ENCODE data around the gene PPAT. TPM values are rescaled to one million over a fixed set of nuclear protein-coding genes. Genes with fewer than 3 reads are reported as not detected.
"Not testable (repeated sequence)": the region's sequence is repeated elsewhere in the genome, so short reads cannot be mapped to it uniquely, and the experiment has no call there.

Gene PPAT
- 17.1 TPM for total RNA-seq (ENCODE audit: insufficient read depth, low replicate concordance)

DNA sequence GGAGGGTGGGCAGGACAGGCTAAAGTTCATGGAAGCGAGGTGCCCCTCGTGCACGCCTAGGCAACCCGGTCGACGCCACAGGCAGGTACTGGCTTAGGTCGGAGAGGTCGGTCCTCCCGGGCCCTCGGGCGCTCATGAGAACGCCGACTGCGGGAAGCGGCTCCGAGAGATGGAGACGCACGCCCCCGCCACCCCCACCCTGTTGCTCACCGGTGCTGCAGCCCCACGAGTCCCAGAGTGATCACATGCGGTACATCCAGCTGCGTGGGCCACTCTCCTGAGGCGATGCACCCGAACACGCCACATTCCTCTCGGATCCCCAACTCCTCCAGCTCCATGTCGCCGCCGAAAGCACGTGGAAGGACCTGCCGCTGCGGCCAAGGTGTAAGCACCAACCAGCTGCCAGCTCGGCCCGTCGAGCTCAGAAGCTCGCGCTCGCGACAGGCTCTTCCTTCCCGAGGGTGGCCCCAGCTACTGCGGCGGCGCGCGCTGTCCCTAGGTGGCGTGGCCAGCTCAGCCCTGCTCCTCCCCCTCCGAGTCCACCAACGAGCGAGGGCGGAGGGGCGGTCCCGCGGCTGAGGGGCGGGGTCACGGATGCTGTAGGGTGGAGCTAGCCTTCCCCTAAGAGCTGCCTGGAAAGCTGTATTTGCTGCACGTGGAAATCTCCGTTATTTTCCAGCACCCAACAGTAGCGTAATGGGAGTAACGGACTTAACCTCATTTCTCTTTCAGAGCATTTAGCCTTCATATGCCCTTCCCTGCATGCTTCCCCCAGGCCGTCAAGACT is at the start of gene PPAT:
PPAT (minus strand) TSS at position 476 of the 787 bp plus-strand sequence; CDS start at position 338, 138 bp downstream.
- peak; percentile 99 for DNase-seq (ENCODE audit: low spot score)

DNA sequence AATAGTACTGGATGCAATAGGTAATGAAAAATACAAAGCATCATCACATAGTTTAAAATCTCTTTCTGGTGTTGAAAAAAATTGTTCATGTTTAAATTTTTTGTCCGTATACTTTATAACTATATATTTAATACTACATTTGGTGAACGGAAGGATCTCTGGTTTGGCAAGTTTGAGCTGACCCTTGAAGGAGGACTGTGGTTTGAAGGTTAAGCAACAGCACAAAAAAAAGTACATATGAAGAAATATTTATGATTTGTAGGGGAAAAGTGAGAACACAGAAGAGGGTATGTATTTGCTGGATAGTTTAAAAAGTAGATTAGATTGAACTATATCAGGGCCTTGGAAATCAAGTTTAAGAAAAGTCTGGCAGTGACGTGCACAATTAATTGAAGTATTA is 45.3 kb upstream of the PPAT start:
- DNase-seq (ENCODE audit: low spot score): no peak

DNA sequence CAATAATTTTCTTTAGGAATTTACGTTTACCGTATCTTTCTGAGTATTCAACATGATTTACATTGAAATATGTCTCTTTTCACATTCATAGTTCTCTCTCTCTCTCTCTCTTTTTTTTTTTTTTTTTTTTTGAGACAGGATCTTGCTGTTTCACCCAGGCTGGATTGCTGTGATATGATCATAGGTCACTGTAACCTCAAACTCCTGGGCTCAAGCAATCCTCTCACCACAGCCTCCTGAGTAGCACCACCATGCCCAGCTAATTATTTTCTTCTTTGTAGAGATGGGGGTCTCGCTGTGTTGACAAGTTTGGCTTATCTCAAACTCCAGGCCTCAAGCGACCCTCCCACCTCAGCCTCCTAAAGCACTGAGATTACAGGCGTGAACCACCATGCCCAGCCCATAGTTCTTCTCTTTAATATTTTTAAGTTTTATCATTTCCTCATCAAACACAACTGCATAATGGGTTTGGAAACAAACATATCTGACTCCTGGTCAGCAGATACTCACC is 41.8 kb upstream of the PPAT start:
- no peak for DNase-seq (ENCODE audit: low spot score)

DNA sequence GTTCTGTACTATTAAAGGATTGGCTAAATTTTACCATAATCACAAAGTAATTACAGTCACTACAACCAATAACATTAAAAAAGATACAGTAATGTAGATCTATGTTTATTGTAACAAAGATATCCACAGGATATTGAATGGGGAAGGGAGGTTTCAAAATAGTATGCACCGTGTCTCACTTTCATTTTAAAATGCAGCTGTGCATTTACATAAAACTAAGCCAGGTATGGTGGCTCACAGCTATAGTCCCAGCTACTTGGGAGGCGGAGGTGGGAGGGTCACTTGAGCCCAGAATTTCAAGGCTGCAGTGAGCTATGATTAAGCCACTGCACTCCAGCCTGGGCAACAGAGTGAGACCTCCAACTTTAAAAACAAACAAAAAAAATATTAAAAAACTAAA is 40.5 kb upstream of the PPAT start:
- no peak for DNase-seq (ENCODE audit: low spot score)

DNA sequence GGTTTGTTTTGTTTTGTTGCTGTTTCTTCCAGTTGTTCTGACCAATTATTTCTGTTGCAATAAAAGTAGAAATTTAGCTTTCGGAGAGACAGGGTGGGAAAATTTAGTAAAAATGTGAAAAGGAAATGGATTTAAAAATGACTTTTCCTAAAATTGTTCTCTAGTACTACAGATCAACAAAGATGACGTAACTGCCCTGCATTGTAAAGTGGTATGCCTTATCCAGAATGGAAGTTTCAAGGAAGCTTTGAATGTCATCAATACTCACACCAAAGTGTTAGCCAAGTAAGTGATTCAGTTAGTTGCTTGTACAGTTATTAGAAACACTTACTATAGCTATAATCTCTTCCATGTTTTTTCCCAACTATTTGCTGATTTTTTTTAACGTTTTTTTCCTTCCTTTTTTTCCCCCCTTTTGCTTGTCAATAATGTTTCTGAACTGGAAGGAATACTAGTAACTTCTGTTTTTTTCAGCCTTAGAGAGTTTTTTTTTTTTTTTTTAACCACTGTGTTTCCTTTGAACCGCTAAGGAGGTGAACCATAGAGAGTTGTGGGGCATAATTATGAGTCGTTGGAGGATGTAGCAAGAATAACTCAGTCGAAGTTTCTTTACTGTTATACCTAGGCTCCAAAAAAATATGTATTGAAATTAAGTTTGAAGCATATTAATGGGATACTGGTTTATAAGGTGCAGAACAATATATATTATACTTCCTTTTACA is 34.2 kb upstream of the PPAT start:
- DNase-seq (ENCODE audit: low spot score): no peak

DNA sequence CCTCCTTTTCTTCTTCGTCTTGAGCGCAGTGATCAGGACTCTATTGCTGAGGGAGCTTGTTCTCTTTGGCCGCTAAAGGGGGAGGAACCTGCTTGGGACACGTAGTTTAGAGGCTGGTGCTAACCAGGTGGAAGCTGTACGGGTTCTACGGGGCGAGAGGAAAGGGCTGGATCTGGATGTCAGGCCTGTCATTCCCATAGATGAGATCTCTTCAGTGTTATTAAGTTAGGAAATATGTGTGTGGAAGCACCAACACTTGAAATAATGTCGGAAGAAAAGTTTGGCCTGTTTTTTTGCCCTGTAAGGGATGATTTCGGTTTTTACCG is 32.6 kb upstream of the PPAT start:
- no peak for DNase-seq (ENCODE audit: low spot score)

DNA sequence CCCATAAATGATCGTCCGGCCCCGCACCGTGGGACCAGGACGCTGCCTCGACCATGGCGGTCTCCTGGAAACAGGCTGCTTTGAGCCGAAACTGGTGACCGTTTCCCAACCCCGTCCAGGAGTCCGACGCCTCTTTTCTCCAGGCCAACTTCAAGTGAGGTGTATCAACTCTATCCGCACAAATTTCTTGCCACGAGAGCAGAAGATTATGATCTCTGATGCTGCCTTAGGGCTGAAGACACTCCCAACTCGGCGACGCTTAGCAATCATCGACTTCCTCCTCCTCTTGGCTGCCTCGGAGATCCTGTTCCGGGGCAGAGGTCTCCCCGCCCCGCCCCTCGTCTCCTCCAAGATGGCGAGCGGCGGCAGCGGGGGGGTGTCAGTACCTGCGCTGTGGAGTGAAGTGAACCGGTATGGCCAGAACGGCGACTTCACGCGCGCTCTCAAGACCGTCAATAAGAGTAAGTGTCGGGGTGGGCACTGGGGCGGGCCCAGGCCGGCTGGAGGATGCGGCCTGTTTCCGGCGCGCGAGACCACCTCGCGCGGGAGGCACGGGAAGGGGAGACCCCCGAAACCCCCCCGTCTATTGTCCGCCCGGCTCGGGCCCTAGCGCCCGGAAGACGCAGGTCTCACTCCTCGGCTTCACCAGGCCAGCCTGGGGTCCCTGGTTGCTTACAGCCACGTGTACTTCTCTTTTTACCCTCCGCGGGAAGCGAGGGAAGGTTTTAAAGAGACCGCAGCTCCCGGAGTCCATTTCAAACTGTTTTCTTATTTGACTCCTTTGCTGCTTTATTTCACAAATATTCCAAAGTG is 32.1 kb upstream of the PPAT start, which contains the start of gene SRP72:
SRP72 (plus strand) TSS at position 334 of the 813 bp plus-strand sequence; CDS start at position 353, 19 bp downstream.
- DNase-seq (ENCODE audit: low spot score): peak; percentile 96

DNA sequence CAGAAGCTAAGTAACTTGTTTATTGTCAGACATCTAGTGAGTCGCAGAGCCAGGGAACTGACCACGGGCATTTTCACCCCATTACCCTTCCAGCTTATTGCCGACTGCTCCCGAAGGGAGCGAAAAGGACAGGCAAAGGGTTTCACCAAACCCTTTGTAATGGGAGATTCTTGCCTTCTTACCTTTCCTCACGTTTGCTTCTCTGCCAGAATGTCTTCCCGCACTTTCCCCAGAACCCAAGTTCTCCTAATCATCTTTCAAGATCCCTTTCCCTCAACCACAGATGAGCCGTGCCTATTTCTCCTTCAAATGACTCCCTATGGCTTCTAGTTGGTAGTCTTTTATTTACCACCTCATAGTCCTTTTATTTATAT is 31.5 kb upstream of the PPAT start:
- DNase-seq (ENCODE audit: low spot score): no peak

DNA sequence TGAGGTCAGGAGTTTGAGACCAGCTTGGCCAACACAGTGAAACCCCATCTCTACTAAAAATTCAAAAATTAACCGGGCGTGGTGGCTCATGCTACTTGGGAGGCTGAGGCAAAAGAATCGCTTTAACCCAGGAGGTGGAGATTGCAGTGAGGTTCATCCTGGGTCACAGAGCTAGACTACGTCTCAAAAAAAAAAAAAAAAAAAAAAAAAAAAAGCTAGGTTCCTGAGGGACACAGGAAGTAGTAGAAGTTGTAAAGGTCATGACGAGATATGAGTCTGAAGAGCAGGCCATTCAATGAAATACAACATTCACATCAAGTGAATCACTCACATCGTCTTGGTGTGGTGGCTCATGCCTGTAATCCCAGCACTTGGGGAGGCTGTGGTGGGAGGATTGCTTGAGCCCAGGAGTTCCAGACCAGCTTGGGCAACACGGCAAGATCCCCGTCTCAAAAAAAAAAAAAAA is 30.9 kb upstream of the PPAT start:
- peak; percentile 55 for DNase-seq (ENCODE audit: low spot score)

DNA sequence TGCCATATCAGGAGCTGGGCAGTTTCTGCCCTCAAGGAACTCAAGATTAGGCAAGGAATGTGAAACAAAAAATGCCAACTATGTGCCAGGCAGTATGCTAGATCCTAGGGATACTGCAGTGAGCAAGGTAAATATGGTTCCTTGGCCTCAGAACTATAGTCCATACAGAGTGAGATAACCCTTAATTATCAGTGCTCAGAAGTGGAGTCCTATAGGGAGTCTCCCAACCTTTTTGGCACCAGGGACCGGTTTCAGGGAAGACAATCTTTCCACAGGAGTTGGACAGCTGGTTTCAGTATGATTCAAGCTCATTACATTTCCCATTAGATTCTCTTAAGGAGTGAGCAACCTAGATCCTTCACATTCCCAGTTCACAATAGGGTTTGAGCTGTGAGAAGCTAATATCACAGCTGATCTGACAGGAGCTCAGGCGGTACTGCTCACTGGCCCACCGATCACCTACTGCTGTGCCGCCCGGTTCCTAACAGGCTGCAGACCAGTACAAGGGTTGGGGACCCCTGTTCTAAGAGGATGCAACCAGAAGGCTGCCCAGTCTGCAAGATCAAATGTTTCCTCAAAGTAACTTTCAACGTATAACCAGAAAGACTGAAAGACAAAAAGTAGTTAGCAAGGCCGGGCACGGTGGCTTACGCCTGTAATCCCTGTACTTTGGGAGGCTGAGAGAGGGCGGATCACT is 30.3 kb upstream of the PPAT start:
- DNase-seq (ENCODE audit: low spot score): peak; percentile 7

DNA sequence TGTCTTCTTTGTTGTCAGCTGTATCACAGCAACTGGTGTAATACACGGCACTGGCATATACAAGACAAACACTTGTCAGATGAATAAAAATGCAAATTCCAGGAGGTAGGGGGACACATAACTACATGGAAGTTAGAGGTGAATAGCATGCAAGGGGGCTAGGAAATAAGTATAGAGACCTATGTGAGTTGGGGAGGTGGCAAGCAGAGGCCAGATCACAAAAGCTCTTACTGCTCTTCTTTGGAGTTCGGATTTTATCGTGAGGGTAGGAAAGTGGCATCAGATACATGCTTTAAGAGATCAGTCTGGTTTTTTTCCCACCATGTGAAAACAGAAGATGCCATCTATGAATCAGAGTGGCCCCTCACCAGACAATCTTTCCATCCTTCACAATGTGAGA is 29.2 kb upstream of the PPAT start:
- no peak for DNase-seq (ENCODE audit: low spot score)

DNA sequence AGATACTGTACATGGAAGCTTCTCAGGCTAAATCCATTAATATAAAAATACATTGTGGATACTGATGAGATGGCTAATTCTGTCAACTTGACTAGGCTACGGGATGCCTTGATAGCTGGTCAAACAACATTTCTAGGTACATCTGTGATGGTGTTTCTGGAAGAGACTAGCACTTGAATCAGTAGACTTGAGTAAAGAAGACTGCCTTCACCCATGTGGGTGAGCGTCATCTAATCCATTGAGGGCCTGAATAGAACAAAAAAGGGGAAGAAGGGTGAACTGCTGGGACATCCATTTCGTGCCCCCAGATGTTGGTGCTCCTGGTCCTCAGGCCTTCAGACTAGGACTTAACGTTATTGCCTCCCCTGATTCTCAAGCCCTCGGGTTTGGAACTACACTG is 28.3 kb upstream of the PPAT start:
- no peak for DNase-seq (ENCODE audit: low spot score)

DNA sequence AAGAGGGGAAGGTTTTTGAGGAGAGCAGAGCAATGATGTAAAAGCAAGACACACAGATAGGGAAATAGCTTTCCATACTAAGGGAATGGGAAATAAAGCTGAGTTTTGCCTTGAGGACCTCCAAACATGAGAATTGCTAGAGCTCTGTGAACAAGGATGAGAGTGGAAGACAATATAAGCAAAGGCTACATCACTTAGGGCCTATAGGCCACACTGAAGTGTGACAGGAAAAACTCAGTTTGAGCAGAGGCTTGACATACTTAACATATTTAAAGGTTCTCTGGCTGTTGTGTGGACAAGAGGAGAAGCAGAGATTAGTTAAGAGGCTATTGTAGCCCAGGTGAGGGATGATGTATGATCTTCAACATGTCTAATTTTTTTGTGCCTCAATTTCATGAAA is 26.7 kb upstream of the PPAT start:
- no peak for DNase-seq (ENCODE audit: low spot score)

DNA sequence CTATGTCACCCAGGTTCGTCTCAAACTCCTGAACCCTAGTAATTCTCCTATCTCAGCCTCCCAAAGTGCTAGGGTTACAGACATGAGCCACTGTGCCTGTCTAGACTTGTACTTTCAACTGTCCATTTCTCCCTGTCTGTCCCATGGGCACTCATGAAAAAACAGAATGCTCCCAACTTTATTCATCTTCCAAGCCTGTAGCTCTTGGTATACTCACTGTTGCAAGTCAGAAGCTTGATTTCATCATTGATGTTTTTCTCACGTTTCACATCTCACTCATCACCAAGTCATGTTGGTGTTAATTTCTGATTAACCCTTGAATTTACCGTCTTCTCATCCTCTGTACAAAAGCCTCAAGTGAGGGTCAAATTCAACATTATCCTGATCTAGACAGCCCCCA is 24.7 kb upstream of the PPAT start:
- no peak for DNase-seq (ENCODE audit: low spot score)

DNA sequence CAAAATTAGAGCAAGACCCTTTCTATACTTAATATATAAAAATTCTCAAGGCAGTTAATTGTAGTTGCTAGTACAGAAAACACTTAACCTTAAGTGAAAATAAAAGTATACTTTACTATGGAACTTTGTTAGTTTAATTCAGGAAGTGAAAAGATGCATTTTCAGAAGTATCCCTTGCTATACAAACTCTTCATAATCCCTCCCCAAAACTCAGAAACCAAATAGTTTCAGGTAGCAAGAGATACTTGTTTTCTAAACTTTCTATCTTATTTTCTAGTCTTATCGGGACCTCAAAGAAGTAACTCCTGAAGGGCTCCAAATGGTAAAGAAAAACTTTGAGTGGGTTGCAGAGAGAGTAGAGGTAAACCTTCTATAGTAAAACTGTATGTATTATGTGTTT is 14.9 kb upstream of the PPAT start:
- DNase-seq (ENCODE audit: low spot score): no peak

DNA sequence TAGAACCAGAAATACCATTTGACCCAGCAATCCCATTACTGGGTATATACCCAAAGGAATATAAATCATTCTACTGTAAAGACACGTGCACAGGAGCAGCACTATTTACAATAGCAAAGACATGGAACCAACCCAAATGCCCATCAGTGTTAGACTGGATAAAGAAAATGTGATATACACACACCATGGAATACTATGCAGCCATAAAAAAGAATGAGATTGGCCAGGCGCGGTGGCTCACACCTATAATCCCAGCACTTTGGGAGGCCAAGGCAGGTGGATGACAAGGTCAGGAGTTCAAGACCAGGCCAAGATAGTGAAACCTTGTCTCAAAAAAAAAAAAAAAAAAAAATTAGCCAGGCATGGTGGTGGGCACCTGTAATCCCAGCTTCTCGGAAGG is 14.1 kb upstream of the PPAT start:
- not testable (repeated sequence) for DNase-seq (ENCODE audit: low spot score)

DNA sequence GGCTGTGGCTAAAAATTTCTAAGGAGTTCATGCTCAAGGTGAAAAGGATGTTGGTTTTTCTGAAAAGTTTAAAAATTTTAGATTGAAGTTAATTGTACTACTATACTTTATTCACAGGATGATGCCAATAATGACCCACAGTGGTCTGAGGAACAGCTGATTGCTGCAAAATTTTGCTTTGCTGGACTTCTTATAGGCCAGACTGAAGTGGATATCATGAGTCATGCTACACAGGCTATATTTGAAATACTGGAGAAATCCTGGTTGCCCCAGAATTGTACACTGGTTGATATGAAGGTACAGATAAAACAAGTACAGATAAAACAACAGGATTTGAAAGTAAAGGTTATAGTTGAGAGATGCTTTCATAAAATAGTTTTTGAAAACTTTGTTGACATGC is 12.9 kb upstream of the PPAT start:
- no peak for DNase-seq (ENCODE audit: low spot score)

DNA sequence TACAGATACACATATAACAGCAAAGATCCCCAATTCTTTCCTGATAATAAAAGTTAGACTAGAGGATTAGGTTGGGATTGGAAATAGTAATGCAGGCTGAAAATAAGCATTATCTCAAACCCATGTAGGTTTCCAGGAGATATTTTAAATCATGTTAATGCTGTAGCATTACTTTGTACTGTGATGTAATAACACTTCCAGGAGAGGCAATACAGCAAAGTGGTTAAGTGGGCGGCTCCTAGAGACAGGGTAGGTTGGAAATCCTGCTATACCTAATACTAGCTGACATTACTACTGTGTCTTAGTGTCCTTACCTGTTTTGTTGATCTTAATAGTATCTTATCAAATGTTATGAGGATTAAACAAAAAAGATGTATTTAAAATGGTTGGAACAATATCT is 10.3 kb upstream of the PPAT start:
- DNase-seq (ENCODE audit: low spot score): no peak

DNA sequence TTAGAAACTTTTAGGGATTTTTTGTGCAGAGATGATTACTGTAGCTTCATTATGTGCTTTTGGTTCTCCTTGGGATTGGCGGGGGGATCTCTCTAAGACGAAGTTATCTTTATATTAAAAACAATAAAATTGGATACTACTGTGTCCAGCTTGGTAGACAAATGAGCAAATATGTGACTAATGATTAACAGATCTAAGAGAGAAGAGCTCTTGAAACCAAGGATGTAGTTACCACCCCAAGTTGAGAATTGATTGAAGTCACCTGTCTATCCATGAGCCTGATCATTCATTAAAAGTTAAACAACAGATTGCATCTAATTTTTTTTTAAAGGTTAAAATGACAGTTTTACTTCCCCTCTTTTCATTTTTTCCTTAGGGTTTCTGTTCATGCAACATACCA is 9.3 kb upstream of the PPAT start:
- no peak for DNase-seq (ENCODE audit: low spot score)

DNA sequence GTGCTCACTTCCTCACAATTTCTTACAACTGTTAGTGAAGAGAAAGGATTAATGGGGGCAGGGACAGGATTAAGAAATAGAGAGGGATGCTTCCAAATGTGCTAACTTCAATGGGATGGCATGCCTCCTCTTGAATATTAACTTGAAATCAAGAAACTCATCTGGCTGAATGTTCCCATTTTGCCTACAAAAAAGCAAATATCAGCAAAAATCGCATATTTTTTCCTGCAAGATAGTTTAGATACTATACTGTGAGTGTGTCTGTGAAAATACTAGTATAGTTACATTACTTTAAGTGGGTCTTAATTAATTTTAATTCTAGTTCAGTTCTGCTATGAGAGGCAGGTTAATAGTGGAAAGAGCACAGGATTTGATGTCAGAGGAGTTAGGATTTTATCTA is 5.6 kb upstream of the PPAT start:
- DNase-seq (ENCODE audit: low spot score): no peak

DNA sequence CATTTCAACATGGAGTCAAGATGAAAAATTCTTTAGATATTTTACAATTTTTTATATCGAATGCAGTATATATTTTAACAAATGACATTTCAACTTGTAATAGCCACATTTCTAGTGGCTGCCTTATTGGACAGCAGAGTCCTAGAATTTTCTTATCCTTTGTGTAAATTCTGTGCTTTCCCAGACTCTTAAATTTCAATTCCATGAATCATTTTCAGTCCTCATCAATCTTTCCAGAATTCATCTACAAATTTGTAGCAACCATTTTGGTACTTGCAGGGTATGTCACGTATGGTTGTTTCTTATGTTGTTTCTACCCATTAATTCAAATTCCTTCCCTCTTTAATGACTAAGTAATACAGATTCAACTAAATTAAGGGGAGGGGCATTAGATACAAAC is 3.4 kb upstream of the PPAT start:
- no peak for DNase-seq (ENCODE audit: low spot score)
